AG04450 (cell line): ENCODE measurements around the gene KLRF1. TPM values are rescaled to one million over a fixed set of nuclear protein-coding genes. Genes with fewer than 3 reads are reported as not detected.

Experiments used
- CTCF ChIA-PET: fragments of 300-600, 350-600 bp; formaldehyde crosslinking; extraction: SDS; loops from one replicate; lab custom pipeline; 2022; ENCODE audit warnings: antibody characterized with exemption, inconsistent platforms; lab: Charles Lee
- POLR2A ChIA-PET: fragments of 350-600 bp; formaldehyde crosslinking; extraction: SDS; loops from one replicate; lab custom pipeline; 2021; ENCODE audit warnings: antibody characterized with exemption, inconsistent platforms; lab: Yijun Ruan, JAX
- DNase-seq: peaks from one replicate; pipeline ENCODE4 v3.0.0-alpha.2; 2011; ENCODE audit warnings: low read depth, low spot score
- H3K27ac ChIP-seq: one replicate; pipeline ENCODE4 v1.5.1; 2012; ENCODE audit warnings: low read depth, low read length, control low read depth
- H3K27me3 ChIP-seq: one replicate; pipeline ENCODE4 v1.6.0; 2012; ENCODE audit warnings: low read length; ENCODE audit not compliant: control insufficient read depth, insufficient read depth
- H3K4me3 ChIP-seq: 2 replicates; pipeline ENCODE4 v1.5.1; 2011; ENCODE audit warnings: mild to moderate bottlenecking, low read depth, low read length, control low read depth
- H3K9me3 ChIP-seq: 2 replicates; pipeline ENCODE4 v1.5.1; 2012; ENCODE audit warnings: low read length; ENCODE audit not compliant: control insufficient read depth, insufficient read depth
- CTCF ChIP-seq: IDR thresholded peaks from 2 replicates; pipeline ENCODE4 v1.5.1; 2011; ENCODE audit warnings: low read depth, low read length, control low read depth, inconsistent platforms
- polyA plus RNA-seq: library from polyadenylated mRNA; depleted of rRNA; stranded (reverse); fragments of >200 nt; gene quantifications from 2 replicates; pipeline ENCODE4 v1.2.3, GENCODE V29; 2011

KLRF1 gene
- polyA plus RNA-seq, 1 experiment, result not detected

GRCh38 chr12:9796971-9797370 is 30.3 kb upstream of the KLRF1 start:
- Histone ChIP-seq H3K4me3 (no peak overlapping the region), H3K27me3 (no peaks in the 10 kb centered on the region), H3K9me3 (no peaks in the 10 kb centered on the region), H3K27ac (no peak overlapping the region)
- POLR2A ChIA-PET, result interaction anchor here (0.6 kb wide), 1 partner anchor 20 kb away, joined by 3 read pairs; no protein-coding TSS in a partner anchor
- CTCF ChIA-PET, result interaction anchor here (0.8 to 7.2 kb wide), 3 partner anchors 17 to 143 kb away, joined by 3 to 76 read pairs (median 4); no protein-coding TSS in a partner anchor
- no peak for DNase-seq
- no peak for TF ChIP-seq CTCF

GRCh38 chr12:9797722-9798619 is 29.3 kb upstream of the KLRF1 start:
- peak; percentile 29 for TF ChIP-seq CTCF
- Histone ChIP-seq H3K9me3 (no peaks in the 10 kb centered on the region), H3K27ac (no peak overlapping the region), H3K4me3 (no peak overlapping the region), H3K27me3 (no peaks in the 10 kb centered on the region)
- POLR2A ChIA-PET, result interaction anchor here (0.6 kb wide), 1 partner anchor 21 kb away, joined by 3 read pairs; no protein-coding TSS in a partner anchor
- CTCF ChIA-PET, result interaction anchor here (0.6 to 7.2 kb wide), 4 partner anchors 16 to 1061 kb away, joined by 3 to 76 read pairs (median 5); no protein-coding TSS in a partner anchor
- DNase-seq, result no peak

- no peak overlapping the region for H3K27ac ChIP-seq
- no peak for DNase-seq
- H3K4me3 ChIP-seq, result no peak overlapping the region
- TF ChIP-seq CTCF, result no peak
- no peaks in the 10 kb centered on the region for H3K9me3 ChIP-seq
- ChIA-PET CTCF (interaction anchor here (1.9 to 7.2 kb wide), 2 partner anchors 15 to 50 kb away, joined by 10 to 76 read pairs; no protein-coding TSS in a partner anchor), POLR2A (no interaction called here)
- no peaks in the 10 kb centered on the region for H3K27me3 ChIP-seq
These were observed 27.3 kb upstream of the KLRF1 start for GRCh38 chr12:9799961-9800360.

- TF ChIP-seq CTCF, result no peak
- CTCF ChIA-PET, result no interaction called here
These were observed 21.4 kb upstream of the KLRF1 start for GRCh38 chr12:9805883-9806282.

GRCh38 chr12:9806714-9807113 is 20.6 kb upstream of the KLRF1 start:
- ChIA-PET CTCF (no interaction called here), POLR2A (no interaction called here)
- no peak overlapping the region for H3K27ac ChIP-seq
- no peak for DNase-seq
- no peaks in the 10 kb centered on the region for H3K27me3 ChIP-seq
- H3K4me3 ChIP-seq, result no peak overlapping the region
- no peak for TF ChIP-seq CTCF
- no peaks in the 10 kb centered on the region for H3K9me3 ChIP-seq

More at GRCh38 chr12:9805883-9806282, 21.4 kb upstream of the KLRF1 start:
- H3K4me3 ChIP-seq, result no peak overlapping the region
- H3K27ac ChIP-seq, result no peak overlapping the region
- DNase-seq, result no peak
- H3K9me3 ChIP-seq, result no peaks in the 10 kb centered on the region
- no peaks in the 10 kb centered on the region for H3K27me3 ChIP-seq
- POLR2A ChIA-PET, result no interaction called here
